Stimulated activated CD4-positive, alpha-beta T cell treated with anti-CD3 and anti-CD28 coated beads, Interleukin-2, amount 100 ng/mL, for 48 hours (primary cell): ENCODE measurements around the gene FAM78B.
A peak's percentile ranks its signal among the peaks of the same experiment; 100 is the strongest.

Experiments
- DNase-seq, 2 donors: peaks; one replicate each; pipeline ENCODE4 v3.0.0-alpha.2; 2020

FAM78B gene

GRCh38 chr1:166159656-166160055 lies 7.1 kb downstream of the FAM78B start:
- no peak for DNase-seq

DNA sequence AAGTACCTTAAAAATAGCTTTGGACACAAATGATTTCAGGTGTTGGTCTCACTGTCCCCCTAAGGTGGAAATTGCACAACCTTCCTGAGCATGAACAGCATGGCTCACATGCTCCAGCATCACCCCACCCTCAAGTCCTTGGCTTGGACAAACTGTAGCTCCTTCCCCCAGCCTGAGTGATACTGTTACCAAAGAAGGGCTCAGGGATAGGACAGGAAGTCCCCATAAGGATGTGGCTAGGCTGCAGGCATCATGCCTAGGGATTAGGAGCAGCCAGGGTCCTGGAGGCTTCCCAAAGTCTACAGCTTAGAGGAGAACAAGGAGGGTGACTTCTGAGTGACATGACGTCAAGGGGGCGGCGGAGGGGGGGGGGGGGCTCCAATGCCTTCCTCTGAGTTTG lies 10.1 kb downstream of the FAM78B start:
- DNase-seq: no peak

DNA sequence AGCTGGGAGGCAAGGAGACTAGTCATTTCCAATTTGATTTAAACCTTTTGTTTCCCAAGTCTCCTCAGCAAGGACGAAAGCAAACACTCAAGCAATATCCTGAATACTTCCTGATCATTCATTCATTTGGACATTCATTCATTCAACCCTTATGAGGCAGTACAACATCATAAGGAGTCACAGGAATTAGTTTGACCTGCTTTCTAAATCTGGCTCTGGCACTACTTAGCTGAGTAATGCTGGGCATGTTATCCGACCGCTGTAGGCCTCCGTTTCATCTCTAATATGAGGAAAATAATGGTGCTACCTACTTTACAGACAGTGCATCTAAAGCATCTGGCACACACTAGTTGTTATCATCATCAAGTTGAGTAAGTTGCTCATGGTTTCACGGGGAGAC lies 11.7 kb downstream of the FAM78B start:
- DNase-seq: no peak

DNA sequence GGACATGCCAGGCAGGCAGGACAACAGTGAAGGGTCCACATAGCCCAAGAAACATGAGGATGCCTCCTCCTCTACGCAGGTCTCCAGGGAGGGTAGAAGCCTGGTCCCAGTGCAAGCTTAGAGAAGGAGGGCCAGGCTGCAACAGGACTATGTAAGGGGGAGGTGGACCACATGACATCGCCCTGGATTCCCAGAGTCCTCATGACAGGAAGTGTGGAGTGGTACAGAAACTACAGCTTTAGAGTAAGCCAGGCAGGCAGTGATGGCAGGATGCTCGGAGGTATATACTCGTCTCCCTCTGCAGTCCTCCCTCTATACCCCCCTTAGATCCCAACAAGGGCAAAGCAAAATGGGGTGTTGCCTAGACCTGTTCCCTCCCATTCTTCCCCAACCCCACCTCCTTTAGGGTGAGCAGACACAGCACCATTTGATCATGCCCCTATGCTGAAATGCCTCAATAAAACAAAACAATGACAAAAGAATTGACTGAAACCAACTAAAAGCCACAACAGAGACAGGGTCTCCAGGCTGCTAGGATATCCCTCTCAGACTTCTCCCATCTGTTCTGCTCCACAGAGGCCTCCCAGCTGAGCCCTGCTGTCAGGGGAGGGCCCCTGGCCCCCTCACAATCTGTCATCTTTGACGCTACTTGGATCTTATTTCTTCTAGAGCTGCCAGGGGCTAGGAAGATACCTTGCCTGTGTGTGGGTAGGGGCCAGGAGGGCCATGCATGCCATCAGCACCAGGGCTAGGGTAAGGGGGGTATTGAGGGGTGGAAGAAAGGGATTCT lies 13.1 kb downstream of the FAM78B start:
- DNase-seq: no peak

DNA sequence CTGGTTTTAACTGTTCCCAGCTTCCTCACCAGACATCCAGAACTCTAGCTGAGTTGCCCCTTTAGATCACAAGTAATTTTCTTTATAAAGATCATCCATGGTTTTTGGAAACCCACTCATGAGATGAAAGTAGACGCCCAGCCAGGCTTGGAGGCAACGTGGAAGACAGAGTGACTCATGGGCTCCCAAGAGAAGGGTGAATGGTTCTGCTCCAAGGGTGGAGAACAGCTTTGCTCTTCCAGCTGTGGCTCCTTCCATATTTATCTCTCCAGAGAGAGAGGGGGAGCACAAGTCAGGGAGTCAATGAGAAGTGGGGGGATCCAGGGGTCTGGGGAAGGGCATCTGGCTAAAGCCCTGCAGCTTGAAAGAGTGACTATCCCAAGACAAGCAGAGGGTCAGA lies 13.8 kb downstream of the FAM78B start:
- DNase-seq: no peak

GRCh38 chr1:166151804-166152203 lies 15.0 kb downstream of the FAM78B start:
- no peak for DNase-seq

GRCh38 chr1:166145499-166145898 lies 21.3 kb downstream of the FAM78B start:
- DNase-seq: no peak

DNA sequence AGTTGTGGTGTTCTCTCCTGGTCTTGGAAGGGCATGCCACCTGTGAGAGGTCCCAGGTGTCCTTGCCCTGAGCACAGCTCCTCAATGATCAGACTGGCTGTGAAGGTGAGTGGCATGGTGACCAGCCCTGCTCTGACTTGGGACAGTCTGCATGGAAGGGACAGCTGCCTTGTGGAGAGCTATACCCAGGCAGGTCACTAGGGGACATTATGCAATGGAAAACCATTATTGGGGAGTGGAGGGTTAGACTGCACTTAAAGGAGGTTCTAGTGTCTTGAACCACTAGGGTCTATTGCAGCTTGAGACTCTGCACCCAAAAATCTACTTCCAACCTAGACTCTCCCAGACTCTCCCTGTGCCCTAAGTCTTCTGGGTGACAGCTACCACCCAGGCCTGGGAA lies 24.8 kb downstream of the FAM78B start:
- no peak for DNase-seq

- no peak for DNase-seq
Observed at GRCh38 chr1:166140251-166140650, 26.6 kb downstream of the FAM78B start.

DNA sequence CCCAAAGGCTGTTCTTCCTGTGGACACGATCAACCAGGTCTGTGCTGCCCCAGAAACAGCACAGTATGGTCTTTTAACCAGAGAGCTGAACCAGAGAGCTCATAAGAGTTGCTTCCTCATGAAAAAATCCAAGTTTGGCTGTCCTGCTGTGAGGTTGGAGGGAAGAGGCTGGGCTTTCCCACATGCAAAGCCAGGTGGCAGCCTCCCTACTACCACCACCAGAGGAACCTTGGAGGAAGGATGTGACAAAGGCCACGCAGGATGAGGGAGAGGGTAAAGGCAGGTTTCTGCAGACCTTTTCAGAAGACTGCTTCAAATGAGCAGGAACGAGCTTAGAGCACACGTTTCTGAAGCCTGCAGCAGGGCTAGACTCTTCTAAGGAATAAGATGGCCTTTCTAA lies 27.1 kb downstream of the FAM78B start:
- DNase-seq: no peak

DNA sequence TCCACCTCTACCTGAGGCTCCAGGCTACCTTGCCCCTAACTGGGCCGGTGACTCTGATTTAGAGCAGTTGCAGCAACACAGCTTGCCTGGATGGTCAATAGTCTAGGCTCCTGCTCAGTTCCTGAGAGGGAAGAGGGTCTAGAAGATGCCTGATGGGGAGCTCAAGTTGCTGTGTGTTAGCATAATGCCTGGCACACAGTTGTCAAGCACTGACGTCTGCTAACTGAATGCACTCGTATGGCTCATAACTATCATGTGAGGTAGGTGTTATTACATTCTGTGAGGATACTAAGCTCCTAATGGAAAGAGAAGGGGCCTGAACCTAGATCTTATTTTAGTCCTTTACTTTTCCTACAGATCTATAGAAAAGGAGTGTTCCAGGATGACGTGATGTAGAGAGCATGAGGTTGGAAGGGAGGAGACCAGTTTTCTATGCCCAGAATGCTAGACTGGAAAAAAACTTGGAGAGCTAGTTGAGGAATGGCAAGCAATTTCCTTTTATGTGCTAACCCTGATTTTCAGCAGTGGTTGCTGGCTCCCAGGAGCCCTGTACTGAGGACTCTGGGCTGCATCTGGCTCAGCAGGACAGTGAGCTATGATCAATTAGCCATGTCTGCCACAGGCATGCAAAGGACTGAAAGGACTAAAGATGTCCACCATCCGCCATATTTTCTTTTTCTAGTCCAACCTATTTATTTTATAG lies 30.0 kb downstream of the FAM78B start:
- DNase-seq: no peak

GRCh38 chr1:166136222-166136621 lies 30.6 kb downstream of the FAM78B start:
- DNase-seq: no peak

DNA sequence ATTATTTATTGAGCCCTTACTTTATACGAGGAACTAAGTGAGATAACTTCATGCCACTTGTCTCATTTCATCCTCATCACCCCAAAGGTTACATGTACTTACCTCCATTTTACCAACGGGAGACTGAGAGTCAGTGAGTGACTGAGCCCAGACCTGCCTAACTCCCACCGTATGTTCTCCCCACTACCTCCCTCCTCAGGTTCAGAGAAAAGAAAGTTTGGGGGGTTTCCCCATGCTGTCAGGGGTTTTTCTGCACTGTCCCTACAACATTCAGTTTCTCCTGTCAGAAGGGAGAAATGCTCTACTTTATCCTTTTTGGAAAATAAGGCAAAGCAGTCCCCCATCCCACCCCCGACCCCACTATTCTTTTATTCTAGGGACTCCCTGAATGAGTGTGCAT lies 32.9 kb downstream of the FAM78B start:
- DNase-seq: no peak

GRCh38 chr1:166133276-166133841 lies 33.4 kb downstream of the FAM78B start:
- DNase-seq: peak in 1 of 2 donors; percentile 9

- no peak for DNase-seq
Observed at GRCh38 chr1:166132496-166132895, 34.3 kb downstream of the FAM78B start.

GRCh38 chr1:166129006-166129405 lies 37.8 kb downstream of the FAM78B start:
- no peak for DNase-seq

DNA sequence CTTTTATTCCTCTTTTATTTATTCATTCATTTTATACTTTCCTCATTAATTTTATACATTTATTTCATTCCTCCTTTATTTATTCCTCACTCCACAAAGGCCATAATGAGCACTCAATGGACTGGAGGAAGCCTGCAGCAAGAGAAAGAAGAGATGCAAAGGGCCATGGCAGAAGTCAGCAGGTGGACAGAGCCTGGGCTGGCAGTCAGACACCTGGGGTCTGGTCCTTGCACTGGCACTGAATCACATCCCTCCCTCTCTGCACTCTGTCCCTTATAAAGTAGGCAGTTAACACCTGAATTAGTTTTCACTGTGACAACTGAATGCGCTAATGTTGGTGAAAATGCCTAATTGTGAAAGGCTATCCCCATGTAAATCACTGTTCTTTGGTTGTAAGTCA lies 38.6 kb downstream of the FAM78B start:
- no peak for DNase-seq

GRCh38 chr1:166127003-166127402 lies 39.8 kb downstream of the FAM78B start:
- no peak for DNase-seq

DNA sequence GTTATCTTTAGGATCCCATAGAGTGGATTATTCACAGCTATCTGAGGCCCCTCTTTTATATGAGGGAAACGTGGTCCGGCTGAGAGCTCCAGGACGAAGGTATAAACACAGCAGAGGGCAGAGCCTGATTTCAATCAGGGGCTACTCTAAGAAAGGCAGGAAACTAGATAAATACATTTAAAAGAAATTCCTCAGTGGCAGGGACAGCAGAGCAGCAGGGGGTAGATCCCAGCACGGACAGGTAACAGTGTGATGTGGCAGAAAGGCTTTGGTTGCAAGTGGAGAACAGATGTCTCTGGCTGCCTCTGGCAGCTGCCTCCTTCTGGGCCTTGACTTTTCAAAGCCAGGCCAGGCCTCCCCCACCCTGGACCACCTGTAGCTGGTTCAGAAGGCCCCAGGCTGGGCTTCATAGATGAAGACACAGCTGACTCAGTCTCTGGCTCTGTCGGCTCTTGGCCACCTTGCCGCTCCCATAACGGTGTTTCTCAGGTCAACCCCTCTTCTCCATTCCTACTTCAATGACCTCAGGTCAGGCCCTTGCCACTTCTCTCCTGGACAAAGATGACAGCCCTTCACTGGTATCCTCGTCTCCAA lies 43.8 kb downstream of the FAM78B start:
- no peak for DNase-seq

GRCh38 chr1:166121010-166121409 lies 45.8 kb downstream of the FAM78B start:
- DNase-seq: no peak

DNA sequence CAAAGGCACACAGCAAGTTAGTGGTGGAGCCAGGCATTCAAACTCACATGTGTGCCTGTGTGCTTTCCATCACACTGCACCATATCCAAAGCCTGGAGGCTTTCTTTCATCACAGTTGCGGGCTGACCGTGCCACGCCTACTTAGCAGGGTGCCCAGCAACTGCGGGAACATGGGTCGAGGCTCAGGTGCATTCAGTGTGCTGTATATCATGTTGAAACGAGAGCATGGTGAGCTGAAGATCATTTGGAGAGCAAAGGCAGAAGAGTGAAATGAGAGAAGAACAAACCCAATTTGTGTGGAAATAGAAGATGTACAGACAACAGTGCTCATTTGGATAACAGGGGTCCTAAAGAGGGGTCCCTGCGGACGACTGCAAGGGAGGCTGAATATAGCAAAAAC lies 46.5 kb downstream of the FAM78B start:
- no peak for DNase-seq

DNA sequence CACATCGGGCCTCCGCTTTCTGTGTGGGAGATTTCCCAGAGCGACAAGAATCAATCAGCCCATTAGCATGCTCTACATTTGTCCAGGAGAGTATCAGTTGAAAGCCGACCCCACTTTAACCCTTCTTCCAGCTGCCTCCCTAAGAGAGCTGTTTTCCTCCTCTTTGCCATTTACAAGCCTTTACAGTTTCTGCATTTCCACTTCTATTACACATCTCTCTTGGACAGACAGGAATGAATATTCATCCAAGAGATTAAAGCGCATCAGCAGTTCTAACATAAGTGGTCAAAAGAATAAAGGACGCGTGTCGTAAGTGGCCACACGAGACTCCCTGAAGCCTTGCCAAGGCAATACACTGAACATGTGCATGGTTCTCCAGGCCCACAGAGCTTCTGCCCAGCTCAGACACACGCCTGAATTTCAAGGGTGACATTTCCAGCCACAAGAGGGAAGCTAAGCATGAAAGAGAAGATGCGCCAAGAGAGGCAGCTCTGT lies 47.3 kb downstream of the FAM78B start:
- no peak for DNase-seq

DNA sequence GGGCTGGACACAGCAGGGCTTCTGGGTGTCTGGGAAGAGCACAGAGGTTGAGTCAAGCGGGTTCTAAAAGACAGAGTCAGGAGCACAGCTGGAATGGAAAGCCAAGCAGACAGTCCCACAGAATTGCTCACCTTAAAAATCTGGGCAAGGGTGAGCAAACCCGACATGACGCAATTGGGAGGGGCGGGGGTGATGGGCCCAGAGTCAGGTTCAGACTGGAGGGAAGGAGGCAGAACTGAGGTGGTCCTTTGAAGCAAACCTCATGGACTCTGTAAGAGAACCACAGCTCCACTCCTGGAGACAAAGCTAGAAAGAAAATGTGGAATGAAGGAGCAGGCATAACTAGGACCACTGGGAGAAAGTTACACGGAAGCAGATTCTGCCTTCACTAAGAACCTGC lies 49.0 kb downstream of the FAM78B start:
- no peak for DNase-seq

- no peak for DNase-seq
Observed at GRCh38 chr1:166116026-166116425, 50.8 kb downstream of the FAM78B start.
